ENCODE data around the gene USP32. TPM values are rescaled to one million over a fixed set of nuclear protein-coding genes. Genes with fewer than 3 reads are reported as not detected.

USP32 gene
- total RNA-seq, 1 donor from 2014 or later, result 59.6 TPM

- H3K36me3 Mint-ChIP-seq (ENCODE audit: unreplicated experiment), result no peaks in the 10 kb centered on the region
- no peak for DNase-seq
- no peak overlapping the region for H3K4me3 Mint-ChIP-seq (ENCODE audit: unreplicated experiment)
- H3K27me3 Mint-ChIP-seq (ENCODE audit: unreplicated experiment), result peaks cover 2% of the 10 kb centered on the region
- H3K4me1 Mint-ChIP-seq (ENCODE audit: low read depth, unreplicated experiment), result peaks cover 21% of the 10 kb centered on the region
- H3K9me3 Mint-ChIP-seq (ENCODE audit: unreplicated experiment), result peaks cover 5% of the 10 kb centered on the region
- no peak overlapping the region for H3K27ac Mint-ChIP-seq (ENCODE audit: unreplicated experiment)
- TF ChIP-seq, protein P1, sequence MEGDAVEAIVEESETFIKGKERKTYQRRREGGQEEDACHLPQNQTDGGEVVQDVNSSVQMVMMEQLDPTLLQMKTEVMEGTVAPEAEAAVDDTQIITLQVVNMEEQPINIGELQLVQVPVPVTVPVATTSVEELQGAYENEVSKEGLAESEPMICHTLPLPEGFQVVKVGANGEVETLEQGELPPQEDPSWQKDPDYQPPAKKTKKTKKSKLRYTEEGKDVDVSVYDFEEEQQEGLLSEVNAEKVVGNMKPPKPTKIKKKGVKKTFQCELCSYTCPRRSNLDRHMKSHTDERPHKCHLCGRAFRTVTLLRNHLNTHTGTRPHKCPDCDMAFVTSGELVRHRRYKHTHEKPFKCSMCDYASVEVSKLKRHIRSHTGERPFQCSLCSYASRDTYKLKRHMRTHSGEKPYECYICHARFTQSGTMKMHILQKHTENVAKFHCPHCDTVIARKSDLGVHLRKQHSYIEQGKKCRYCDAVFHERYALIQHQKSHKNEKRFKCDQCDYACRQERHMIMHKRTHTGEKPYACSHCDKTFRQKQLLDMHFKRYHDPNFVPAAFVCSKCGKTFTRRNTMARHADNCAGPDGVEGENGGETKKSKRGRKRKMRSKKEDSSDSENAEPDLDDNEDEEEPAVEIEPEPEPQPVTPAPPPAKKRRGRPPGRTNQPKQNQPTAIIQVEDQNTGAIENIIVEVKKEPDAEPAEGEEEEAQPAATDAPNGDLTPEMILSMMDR (IDR thresholded peaks at IDR 0.05; ENCODE audit: partially characterized antibody, unreplicated experiment), result no peak
Observed at GRCh38 chr17:60359415-60359814, 32.5 kb downstream of the USP32 start.

DNA sequence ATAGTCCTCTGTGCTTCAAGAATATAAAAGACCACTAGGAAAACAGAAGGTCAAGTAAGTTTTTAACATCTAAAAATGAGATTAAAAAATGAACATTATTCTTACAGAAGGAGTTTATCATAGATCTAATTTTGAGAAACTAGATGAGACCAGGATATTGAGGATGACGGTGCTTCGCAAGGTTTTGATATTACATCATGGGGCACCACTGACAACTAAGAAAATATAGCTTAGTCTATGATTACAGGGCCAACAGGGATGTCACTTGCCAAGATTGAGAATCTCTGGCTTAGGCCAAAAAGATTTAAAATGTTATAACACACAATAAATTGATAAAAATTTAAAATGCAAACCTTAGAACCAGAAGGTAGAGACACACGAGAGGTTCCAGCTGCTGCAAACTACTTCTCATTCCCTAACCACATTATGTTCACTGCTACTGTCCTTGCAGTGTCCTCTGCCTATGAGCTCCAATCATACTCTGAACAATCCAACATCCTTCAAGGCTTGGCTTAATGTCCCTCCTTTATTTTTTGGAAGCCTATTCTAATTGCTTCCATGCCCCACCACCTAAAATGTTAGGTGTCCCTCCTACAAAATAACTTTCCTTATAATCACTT, 33.2 kb downstream of the USP32 start:
- H3K27ac Mint-ChIP-seq (ENCODE audit: unreplicated experiment), result no peak overlapping the region

DNA sequence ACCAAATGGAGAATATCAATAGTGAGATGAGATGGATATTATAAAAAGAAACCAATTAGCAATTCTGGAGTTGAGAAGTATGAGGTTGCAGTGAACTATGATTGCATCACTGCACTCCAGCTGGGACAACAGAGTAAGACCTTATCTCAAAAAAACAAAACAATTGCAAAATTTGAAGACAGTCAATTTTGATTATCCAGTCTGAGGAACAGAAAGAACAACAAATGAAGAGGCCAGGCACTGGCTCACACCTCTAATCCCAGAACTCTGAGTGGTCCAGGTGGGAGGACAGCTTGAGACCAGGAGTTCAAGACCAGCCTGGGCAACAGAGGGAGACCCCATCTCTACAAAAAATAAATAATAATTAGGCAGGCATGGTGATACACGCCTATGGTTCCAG, 35.0 kb downstream of the USP32 start:
- Mint-ChIP-seq H3K4me1 (ENCODE audit: low read depth, unreplicated experiment) (peaks cover 17% of the 10 kb centered on the region), H3K27me3 (ENCODE audit: unreplicated experiment) (peaks cover under 1% of the 10 kb centered on the region), H3K4me3 (ENCODE audit: unreplicated experiment) (no peak overlapping the region), H3K9me3 (ENCODE audit: unreplicated experiment) (peaks cover 3% of the 10 kb centered on the region), H3K27ac (ENCODE audit: unreplicated experiment) (no peak overlapping the region), H3K36me3 (ENCODE audit: unreplicated experiment) (no peaks in the 10 kb centered on the region)
- no peak for DNase-seq
- TF ChIP-seq, protein P1 (IDR thresholded peaks at IDR 0.05; ENCODE audit: partially characterized antibody, unreplicated experiment), result no peak

More for the DNA sequence above, 33.2 kb downstream of the USP32 start:
- H3K27me3 Mint-ChIP-seq (ENCODE audit: unreplicated experiment), result peaks cover 2% of the 10 kb centered on the region
- peaks cover 5% of the 10 kb centered on the region for H3K9me3 Mint-ChIP-seq (ENCODE audit: unreplicated experiment)
- H3K36me3 Mint-ChIP-seq (ENCODE audit: unreplicated experiment), result no peaks in the 10 kb centered on the region
- TF ChIP-seq, protein P1 (IDR thresholded peaks at IDR 0.05; ENCODE audit: partially characterized antibody, unreplicated experiment), result no peak
- DNase-seq, result no peak
- peaks cover 21% of the 10 kb centered on the region for H3K4me1 Mint-ChIP-seq (ENCODE audit: low read depth, unreplicated experiment)
- no peak overlapping the region for H3K4me3 Mint-ChIP-seq (ENCODE audit: unreplicated experiment)

DNA sequence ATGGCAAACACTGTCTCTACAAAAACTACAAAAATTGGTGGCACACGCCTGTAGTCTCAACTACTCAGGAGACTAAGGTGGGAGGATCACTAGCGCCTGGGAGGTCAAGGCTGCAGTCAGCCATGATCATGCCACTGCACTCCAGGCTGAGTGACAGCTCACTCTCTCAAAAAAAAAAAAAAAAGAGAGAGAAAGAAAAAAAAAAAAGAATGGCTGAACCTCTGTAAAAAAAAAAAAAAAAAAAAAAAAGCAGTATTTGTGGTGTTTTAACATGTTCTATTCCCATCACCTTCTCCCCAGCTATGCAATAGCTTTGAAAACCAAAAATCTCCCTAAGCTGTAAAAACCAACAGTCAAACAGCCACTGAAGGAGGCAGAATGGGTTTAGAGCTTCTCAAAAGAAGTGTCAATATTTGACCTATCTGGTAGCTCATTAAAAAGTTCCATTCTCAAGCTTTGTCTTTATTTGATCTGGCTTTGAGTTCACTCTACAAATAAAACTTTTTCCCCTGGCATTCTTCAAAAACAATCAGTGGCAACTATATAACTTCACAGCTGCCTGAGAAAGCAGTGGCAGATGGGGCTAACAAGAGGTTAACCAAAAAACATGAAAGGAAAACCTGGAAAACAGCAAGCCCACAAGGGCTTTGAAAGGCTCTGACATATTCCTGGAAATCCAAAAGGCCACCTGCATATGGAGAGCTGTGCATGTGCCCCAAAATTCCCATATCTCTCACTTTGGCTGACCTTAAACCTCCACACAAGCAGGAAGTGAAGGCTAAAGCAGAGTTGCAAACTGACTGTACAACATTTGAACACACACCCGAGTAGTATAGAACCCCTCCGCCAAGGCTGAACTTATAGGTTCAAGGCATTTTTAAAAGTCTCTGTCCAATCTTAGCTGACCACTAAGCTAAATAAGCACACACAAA, 36.0 kb downstream of the USP32 start:
- TF ChIP-seq, protein P1 (IDR thresholded peaks at IDR 0.05; ENCODE audit: partially characterized antibody, unreplicated experiment), result no peak
- no peak overlapping the region for H3K4me3 Mint-ChIP-seq (ENCODE audit: unreplicated experiment)
- H3K9me3 Mint-ChIP-seq (ENCODE audit: unreplicated experiment), result peaks cover 2% of the 10 kb centered on the region
- DNase-seq, result no peak
- peaks cover 1% of the 10 kb centered on the region for H3K27me3 Mint-ChIP-seq (ENCODE audit: unreplicated experiment)
- peaks cover 8% of the 10 kb centered on the region for H3K4me1 Mint-ChIP-seq (ENCODE audit: low read depth, unreplicated experiment)
- H3K27ac Mint-ChIP-seq (ENCODE audit: unreplicated experiment), result no peak overlapping the region
- H3K36me3 Mint-ChIP-seq (ENCODE audit: unreplicated experiment), result no peaks in the 10 kb centered on the region

DNA sequence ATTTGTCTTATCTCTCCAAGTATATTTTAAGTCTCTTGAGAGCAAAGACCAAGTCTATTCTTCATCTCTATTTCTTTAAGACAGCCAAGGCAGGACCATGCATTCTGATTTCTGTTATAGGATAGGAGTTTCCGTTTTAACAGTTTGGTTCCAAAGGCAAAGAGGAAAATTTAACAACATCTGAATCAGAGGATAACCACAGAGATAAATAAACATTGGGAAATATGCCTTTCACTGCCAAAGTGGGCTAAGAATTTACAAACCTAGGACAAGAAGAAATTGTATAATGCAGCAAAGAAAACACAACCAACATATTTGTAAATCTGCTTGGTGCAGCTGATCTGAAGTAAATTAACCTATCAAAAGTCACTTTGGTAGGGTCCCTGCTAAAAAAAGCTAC, 37.7 kb downstream of the USP32 start:
- no peaks in the 10 kb centered on the region for H3K36me3 Mint-ChIP-seq (ENCODE audit: unreplicated experiment)

More for the DNA sequence above, 37.7 kb downstream of the USP32 start:
- peaks cover 1% of the 10 kb centered on the region for H3K27me3 Mint-ChIP-seq (ENCODE audit: unreplicated experiment)
- no peak overlapping the region for H3K27ac Mint-ChIP-seq (ENCODE audit: unreplicated experiment)
- TF ChIP-seq, protein P1 (IDR thresholded peaks at IDR 0.05; ENCODE audit: partially characterized antibody, unreplicated experiment), result no peak
- H3K9me3 Mint-ChIP-seq (ENCODE audit: unreplicated experiment), result peaks cover 2% of the 10 kb centered on the region
- no peak for DNase-seq
- no peak overlapping the region for H3K4me3 Mint-ChIP-seq (ENCODE audit: unreplicated experiment)
- H3K4me1 Mint-ChIP-seq (ENCODE audit: low read depth, unreplicated experiment), result peaks cover 8% of the 10 kb centered on the region
